ENCODE data around the gene FOXB2.

DNA sequence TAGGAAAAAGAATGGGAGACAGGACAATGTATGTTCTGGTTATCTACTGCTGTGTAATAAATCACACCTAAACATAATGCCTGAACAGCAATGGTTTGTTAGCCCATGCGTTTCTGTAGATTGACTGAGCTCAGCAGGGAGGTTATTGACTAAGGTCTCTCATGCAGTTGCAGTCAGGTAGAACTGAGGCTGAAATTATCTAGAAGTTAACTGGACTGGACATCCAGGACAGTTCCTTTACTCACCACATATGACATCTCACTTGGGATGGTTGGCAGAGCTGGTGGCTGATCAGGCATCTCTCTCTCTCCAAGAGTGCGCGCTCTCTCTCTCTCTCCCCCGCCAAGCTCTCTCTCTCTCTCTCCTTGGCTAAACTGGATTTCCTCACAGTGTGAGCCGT lies 8.9 kb upstream of the FOXB2 start:
- TF ChIP-seq, protein P1, sequence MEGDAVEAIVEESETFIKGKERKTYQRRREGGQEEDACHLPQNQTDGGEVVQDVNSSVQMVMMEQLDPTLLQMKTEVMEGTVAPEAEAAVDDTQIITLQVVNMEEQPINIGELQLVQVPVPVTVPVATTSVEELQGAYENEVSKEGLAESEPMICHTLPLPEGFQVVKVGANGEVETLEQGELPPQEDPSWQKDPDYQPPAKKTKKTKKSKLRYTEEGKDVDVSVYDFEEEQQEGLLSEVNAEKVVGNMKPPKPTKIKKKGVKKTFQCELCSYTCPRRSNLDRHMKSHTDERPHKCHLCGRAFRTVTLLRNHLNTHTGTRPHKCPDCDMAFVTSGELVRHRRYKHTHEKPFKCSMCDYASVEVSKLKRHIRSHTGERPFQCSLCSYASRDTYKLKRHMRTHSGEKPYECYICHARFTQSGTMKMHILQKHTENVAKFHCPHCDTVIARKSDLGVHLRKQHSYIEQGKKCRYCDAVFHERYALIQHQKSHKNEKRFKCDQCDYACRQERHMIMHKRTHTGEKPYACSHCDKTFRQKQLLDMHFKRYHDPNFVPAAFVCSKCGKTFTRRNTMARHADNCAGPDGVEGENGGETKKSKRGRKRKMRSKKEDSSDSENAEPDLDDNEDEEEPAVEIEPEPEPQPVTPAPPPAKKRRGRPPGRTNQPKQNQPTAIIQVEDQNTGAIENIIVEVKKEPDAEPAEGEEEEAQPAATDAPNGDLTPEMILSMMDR (IDR thresholded peaks at IDR 0.05 in 8 of 11, conservative IDR thresholded peaks at IDR 0.05 in 3 of 11): no peak
- TF ChIP-seq POLR2A (IDR thresholded peaks at IDR 0.05): no peak

Measured in spleen (tissue), 7 donors.